BLaER1 treated with 17β-estradiol and CSF1 and Interleukin-3, amounts not matched to agents 10 nM and 100 nM (cell line): Measurements from ENCODE around the gene IFI44L.

Experiments used
- H3K27ac ChIP-seq, 11 experiments: shearing (Covaris generic); formaldehyde crosslinking; 2 replicates each; pipeline ENCODE4 v1.8.1; 2022
- H3K27me3 ChIP-seq, 11 experiments: shearing (Covaris generic); formaldehyde crosslinking; 2 replicates each; pipeline ENCODE4 v1.8.1; 2022
- H3K36me3 ChIP-seq, 11 experiments: shearing (Covaris generic); formaldehyde crosslinking; 2 replicates each; pipeline ENCODE4 v1.8.1; 2022
- H3K4me1 ChIP-seq, 10 experiments: shearing (Covaris generic); formaldehyde crosslinking; 2 replicates each; pipeline ENCODE4 v1.8.1; 2022
- H3K4me2 ChIP-seq, 11 experiments: shearing (Covaris generic); formaldehyde crosslinking; 2 replicates each; pipeline ENCODE4 v1.8.1; 2022
- H3K4me3 ChIP-seq, 10 experiments: shearing (Covaris generic); formaldehyde crosslinking; 2 replicates each; pipeline ENCODE4 v1.8.1; 2022
- H3K9ac ChIP-seq, 11 experiments: shearing (Covaris generic); formaldehyde crosslinking; 2 replicates each; pipeline ENCODE4 v1.8.1; 2022
- H3K9me3 ChIP-seq, 11 experiments: shearing (Covaris generic); formaldehyde crosslinking; replicated peaks in 1 of 11; 2 replicates each; pipeline ENCODE4 v1.8.1; 2022
- H4K20me1 ChIP-seq, 11 experiments: shearing (Covaris generic); formaldehyde crosslinking; 2 replicates each; pipeline ENCODE4 v1.8.1; 2022
- Cebpa-rat ChIP-seq, 11 experiments: shearing (Covaris generic); IDR thresholded peaks; 2 replicates each; pipeline ENCODE4 v1.8.1; 2022

The IFI44L gene

DNA sequence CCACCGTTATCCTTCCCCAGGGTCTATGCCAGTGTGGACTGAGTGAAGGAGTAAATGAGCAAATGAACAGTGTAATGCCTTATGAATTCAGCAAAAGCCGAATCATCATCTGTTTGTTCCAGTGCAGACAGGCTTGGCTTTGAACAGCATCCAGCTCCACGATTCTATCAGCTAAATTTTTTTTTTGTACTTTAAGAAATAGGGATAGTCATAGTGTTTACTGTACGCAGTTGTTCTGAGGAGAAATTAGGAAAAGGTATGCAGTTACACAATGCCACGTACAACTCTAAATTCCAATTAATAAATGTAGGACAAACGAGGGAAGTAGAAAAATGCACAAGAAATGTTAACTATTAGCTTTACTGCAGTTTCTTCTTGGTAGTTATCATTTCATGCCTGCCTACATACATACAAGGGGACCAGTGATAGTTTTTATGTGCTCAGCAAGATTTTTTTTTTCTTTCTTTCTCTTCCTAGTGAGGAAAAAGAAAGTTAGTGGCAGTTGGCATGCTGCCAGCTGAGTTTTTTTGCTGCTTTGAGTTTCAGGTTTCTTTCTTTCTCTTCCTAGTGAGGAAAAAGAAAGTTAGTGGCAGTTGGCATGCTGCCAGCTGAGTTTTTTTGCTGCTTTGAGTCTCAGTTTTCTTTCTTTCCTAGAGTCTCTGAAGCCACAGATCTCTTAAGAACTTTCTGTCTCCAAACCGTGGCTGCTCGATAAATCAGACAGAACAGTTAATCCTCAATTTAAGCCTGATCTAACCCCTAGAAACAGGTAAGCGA, at the start of gene IFI44L:
IFI44L (plus strand) TSS at position 646 of the 777 bp plus-strand sequence. CDS start 7,468 bp downstream, outside the sequence.
- H3K9me3 ChIP-seq = no peaks in the 10 kb centered on the region
- H3K27me3 ChIP-seq = no peaks in the 10 kb centered on the region
- H3K4me1 ChIP-seq = peaks cover 11 to 25% (median 18%) of the 10 kb centered on the region in 10 experiments
- H3K9ac ChIP-seq = peak within 1 kb of the TSS in 5 of 11 experiments; percentile 8 to 66 (median 34); a peak in 4 of 22 replicates
- H3K4me2 ChIP-seq = peak within 1 kb of the TSS; percentile 31 to 84 (median 57)
- H3K36me3 ChIP-seq = no peaks in the 10 kb centered on the region
- H3K27ac ChIP-seq = peak within 1 kb of the TSS in 6 of 11 experiments; percentile 1 to 37 (median 18); a peak in 5 of 22 replicates
- H3K4me3 ChIP-seq = peak within 1 kb of the TSS in 3 of 10 experiments; percentile 4 to 44 (median 44); a peak in 6 of 20 replicates
- TF ChIP-seq Cebpa-rat (IDR thresholded peaks at IDR 0.05) = no peak
- no peaks in the 10 kb centered on the region for H4K20me1 ChIP-seq

DNA sequence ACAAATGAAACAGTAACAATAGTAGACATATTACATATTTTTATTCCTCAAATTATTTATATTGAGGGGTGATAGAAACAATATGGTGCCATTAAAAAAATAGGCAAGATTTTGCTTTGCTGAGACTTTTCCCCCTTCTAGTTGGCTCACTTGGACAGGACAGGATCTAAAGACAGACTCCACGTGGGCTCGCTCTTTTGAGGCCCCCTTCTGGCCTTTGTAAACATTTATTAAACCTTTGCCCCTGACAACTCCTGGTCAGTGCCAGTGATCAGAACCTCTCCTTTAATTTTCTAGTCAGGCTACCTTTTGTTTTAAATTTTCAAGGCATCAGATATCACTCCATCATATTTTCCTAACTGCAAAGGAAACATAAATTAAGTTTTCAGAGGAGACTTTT, 49.7 kb upstream of the IFI44L start:
- TF ChIP-seq Cebpa-rat (IDR thresholded peaks at IDR 0.05) = no peak
- no peaks in the 10 kb centered on the region for H3K4me1 ChIP-seq
- no peaks in the 10 kb centered on the region for H4K20me1 ChIP-seq
- H3K4me2 ChIP-seq = no peak overlapping the region
- H3K36me3 ChIP-seq = no peaks in the 10 kb centered on the region
- no peak overlapping the region for H3K4me3 ChIP-seq
- no peak overlapping the region for H3K27ac ChIP-seq
- H3K9me3 ChIP-seq = no peaks in the 10 kb centered on the region
- H3K27me3 ChIP-seq = no peaks in the 10 kb centered on the region
- no peak overlapping the region for H3K9ac ChIP-seq

DNA sequence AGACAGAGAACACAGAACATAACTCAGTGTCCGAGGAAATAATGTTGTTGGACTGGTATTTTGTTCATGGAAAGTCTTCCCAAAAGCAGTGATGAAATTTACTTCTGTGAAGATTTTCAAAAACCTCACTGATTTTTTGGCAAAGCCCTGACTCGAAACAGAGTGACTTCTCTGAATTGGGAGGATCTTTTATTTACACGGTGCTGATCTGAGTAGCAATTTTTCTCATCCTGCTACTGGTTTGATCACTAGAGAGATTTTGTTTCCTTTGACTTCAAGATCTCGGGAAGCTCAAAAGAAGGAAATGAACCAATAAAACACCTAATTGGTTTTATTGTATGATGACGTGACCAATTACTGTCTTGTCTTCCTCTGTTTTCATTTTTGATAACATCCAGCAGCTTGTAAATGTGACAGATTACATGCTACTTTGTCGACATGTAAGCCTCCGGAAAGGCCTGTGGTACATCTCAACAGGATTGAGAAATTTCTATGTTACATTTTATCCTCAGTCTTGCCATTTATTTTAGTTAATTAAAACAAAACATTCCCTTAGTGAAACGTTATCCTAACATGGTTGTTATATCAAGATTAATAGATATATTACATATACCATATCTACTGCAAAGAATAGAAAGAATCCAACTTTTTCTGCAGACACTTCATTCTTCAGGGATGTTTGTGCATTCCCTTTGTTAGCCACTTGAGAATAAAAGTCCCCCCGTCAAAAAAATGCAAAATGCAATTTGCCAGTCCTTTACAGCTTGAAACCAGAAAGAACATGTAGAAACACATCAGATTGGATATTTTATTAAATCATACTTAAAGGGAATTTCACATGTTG, 42.8 kb upstream of the IFI44L start:
- Histone ChIP-seq H3K36me3 (no peaks in the 10 kb centered on the region), H3K27ac (no peak overlapping the region), H3K4me2 (no peak overlapping the region), H3K4me3 (no peak overlapping the region), H4K20me1 (no peaks in the 10 kb centered on the region), H3K9ac (no peak overlapping the region), H3K9me3 (no peaks in the 10 kb centered on the region), H3K27me3 (no peaks in the 10 kb centered on the region), H3K4me1 (no peaks in the 10 kb centered on the region)
- no peak for TF ChIP-seq Cebpa-rat (IDR thresholded peaks at IDR 0.05)

DNA sequence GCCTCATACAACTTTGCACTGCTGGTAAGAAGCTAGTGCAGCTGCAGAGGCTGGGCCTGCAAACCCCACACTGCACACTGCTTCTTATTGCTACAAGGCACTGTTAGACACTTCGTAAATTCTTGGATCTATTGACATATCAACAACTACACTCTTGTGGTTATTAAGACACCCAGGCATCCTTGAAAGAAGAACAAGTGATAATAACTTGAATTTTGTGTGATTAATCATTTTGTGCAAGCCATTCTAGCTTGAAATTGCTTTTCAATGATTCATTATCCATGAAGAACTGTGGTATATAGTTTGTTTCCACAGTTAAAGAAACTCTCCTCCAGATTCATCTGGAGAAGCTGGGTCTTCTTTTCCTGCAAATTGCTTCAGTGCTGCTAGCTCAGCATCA, 33.7 kb upstream of the IFI44L start:
- Histone ChIP-seq H4K20me1 (no peaks in the 10 kb centered on the region), H3K9me3 (no peaks in the 10 kb centered on the region), H3K36me3 (no peaks in the 10 kb centered on the region), H3K9ac (no peak overlapping the region), H3K4me3 (no peak overlapping the region), H3K4me2 (no peak overlapping the region), H3K4me1 (no peaks in the 10 kb centered on the region), H3K27me3 (no peaks in the 10 kb centered on the region), H3K27ac (no peak overlapping the region)
- no peak for TF ChIP-seq Cebpa-rat (IDR thresholded peaks at IDR 0.05)

DNA sequence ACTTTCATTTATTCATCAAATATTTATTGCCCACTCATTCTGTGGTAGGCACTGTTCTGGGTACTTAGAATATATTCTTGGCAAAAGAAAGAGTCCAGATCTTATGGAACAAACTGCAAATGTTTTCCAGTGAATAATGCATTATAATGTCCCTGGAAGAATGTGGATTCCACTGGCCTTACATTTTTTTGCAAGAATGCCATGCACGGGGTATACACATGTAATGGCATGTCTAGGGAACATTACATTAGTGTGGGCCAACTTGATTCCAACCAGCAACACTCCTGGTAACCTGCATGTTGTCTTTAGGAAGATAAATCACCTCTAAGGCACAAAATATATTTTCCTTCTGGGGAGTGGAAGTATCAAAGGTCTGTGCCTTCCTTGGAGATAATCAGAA, 33.0 kb upstream of the IFI44L start:
- Histone ChIP-seq H3K9ac (no peak overlapping the region), H3K27ac (no peak overlapping the region), H3K9me3 (no peaks in the 10 kb centered on the region), H3K4me3 (no peak overlapping the region), H3K4me2 (no peak overlapping the region), H3K36me3 (no peaks in the 10 kb centered on the region), H3K27me3 (no peaks in the 10 kb centered on the region), H3K4me1 (no peaks in the 10 kb centered on the region), H4K20me1 (no peaks in the 10 kb centered on the region)
- TF ChIP-seq Cebpa-rat (IDR thresholded peaks at IDR 0.05) = no peak

DNA sequence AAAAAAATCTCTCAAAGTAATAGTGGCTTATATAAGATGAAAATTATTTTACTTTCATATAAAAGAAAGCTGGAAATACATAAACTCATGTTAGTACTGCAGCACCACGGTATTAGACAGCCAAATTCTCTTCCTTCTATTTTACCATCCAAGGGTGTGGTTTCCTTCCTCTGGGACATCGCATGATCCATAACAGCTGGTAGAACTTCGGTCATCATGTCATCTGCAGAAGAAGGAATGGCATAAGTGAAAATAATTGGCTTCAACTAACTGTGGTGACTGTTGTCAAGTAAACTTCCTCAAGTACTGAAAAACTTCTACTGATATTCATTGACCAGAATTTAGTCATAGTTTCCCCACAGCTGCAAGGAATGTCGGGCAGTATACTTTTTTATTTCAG, 28.3 kb upstream of the IFI44L start:
- Histone ChIP-seq H4K20me1 (no peaks in the 10 kb centered on the region), H3K27me3 (no peaks in the 10 kb centered on the region), H3K27ac (no peak overlapping the region), H3K9ac (no peak overlapping the region), H3K4me3 (no peak overlapping the region), H3K36me3 (no peaks in the 10 kb centered on the region), H3K4me2 (no peak overlapping the region), H3K9me3 (peaks cover 5 to 11% (median 7%) of the 10 kb centered on the region in 11 experiments; a peak in 15 of 22 replicates), H3K4me1 (no peaks in the 10 kb centered on the region)
- no peak for TF ChIP-seq Cebpa-rat (IDR thresholded peaks at IDR 0.05)

DNA sequence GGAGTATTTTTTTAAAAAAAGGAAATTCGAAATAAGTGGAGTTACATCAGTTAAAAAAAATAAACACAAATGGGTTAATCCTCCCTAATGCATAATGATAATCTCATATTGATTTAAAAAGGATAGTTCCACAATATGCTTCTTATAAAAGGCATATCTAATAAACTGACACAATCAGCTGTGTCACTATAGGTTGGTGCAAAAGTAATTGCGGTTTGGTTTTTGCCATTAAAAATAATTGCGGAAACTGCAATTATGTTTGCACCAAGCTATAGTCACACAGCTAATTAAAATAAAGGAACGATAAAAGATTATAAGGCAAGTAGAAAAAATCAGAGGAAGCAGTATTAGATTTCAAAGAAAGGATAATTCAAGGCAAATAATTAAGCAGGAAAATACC, 21.0 kb upstream of the IFI44L start:
- Histone ChIP-seq H3K27ac (no peak overlapping the region), H3K9me3 (peaks cover 5 to 11% (median 7%) of the 10 kb centered on the region in 11 experiments; a peak in 15 of 22 replicates), H3K4me3 (no peak overlapping the region), H3K4me1 (no peaks in the 10 kb centered on the region), H3K9ac (no peak overlapping the region), H4K20me1 (no peaks in the 10 kb centered on the region), H3K4me2 (no peak overlapping the region), H3K27me3 (no peaks in the 10 kb centered on the region), H3K36me3 (no peaks in the 10 kb centered on the region)
- TF ChIP-seq Cebpa-rat (IDR thresholded peaks at IDR 0.05) = no peak

DNA sequence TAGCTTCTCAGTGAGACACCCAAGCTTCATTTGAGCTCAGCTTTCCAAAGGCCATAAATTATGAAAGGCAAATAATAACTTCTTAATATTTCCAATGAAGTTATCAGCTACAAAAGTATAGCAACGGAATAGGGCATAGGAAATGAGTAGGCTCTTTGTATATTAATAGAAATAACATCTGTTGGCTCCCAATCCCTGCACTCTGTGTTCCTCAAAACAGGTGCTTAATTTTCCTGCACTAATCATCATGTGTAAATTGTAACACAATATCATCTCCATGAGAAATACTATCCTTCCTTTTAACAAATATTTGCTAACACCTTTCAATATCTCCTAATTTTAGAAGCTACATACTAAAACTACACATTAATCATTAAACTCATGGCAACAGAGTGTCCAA, 19.2 kb upstream of the IFI44L start:
- H3K27ac ChIP-seq = no peak overlapping the region
- H3K36me3 ChIP-seq = no peaks in the 10 kb centered on the region
- no peak overlapping the region for H3K4me2 ChIP-seq
- H3K9ac ChIP-seq = no peak overlapping the region
- no peaks in the 10 kb centered on the region for H3K9me3 ChIP-seq
- H4K20me1 ChIP-seq = no peaks in the 10 kb centered on the region
- TF ChIP-seq Cebpa-rat (IDR thresholded peaks at IDR 0.05) = no peak
- H3K4me3 ChIP-seq = no peak overlapping the region
- no peaks in the 10 kb centered on the region for H3K27me3 ChIP-seq
- H3K4me1 ChIP-seq = no peaks in the 10 kb centered on the region

DNA sequence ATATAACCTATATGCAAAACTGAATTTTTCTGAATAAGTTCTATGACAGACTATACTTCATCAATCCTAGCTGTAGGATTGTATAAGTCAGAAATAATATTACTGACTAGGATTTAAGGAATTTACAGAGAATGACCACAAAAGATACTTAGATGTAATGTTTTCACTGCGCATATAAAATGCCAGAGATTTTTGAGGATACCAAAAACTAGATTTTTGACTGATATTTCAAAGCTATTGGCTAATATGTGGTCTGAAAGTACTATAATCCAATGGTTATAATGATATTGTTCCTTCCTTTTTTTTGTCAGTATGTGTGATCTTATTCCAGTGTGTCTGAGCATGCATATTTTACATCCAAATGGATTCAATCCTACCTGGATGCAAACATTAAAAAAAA, 17.0 kb upstream of the IFI44L start:
- H3K36me3 ChIP-seq = no peaks in the 10 kb centered on the region
- H3K4me3 ChIP-seq = no peak overlapping the region
- no peaks in the 10 kb centered on the region for H4K20me1 ChIP-seq
- no peak overlapping the region for H3K27ac ChIP-seq
- H3K4me2 ChIP-seq = no peak overlapping the region
- TF ChIP-seq Cebpa-rat (IDR thresholded peaks at IDR 0.05) = no peak
- no peaks in the 10 kb centered on the region for H3K4me1 ChIP-seq
- H3K9ac ChIP-seq = no peak overlapping the region
- H3K9me3 ChIP-seq = no peaks in the 10 kb centered on the region
- H3K27me3 ChIP-seq = no peaks in the 10 kb centered on the region
